ENCODE results near the gene ITPKB.

The ITPKB gene

GRCh38 chr1:226702957-226703831 is 35.9 kb downstream of the ITPKB start:
- DNase-seq = no peak

GRCh38 chr1:226702318-226702956 is 36.6 kb downstream of the ITPKB start:
- no peak for DNase-seq

GRCh38 chr1:226700861-226701260 is 38.2 kb downstream of the ITPKB start:
- no peak for DNase-seq

- no peak for DNase-seq
These were observed 39.9 kb downstream of the ITPKB start for GRCh38 chr1:226699166-226699565.

- no peak for DNase-seq
These were observed 40.4 kb downstream of the ITPKB start for GRCh38 chr1:226698659-226699058.

- DNase-seq = no peak
These were observed 41.0 kb downstream of the ITPKB start for GRCh38 chr1:226697929-226698544.

- DNase-seq = no peak
These were observed 41.7 kb downstream of the ITPKB start for GRCh38 chr1:226697151-226697928.

- no peak for DNase-seq
These were observed 42.5 kb downstream of the ITPKB start for GRCh38 chr1:226696547-226696946.

- DNase-seq = no peak
These were observed 43.7 kb downstream of the ITPKB start for GRCh38 chr1:226695335-226695900.

GRCh38 chr1:226692823-226693222 is 46.3 kb downstream of the ITPKB start:
- no peak for DNase-seq

GRCh38 chr1:226692051-226692792 is 46.9 kb downstream of the ITPKB start:
- no peak for DNase-seq

- no peak for DNase-seq
These were observed 47.8 kb downstream of the ITPKB start for GRCh38 chr1:226691247-226691646.

- no peak for DNase-seq
These were observed 48.6 kb downstream of the ITPKB start for GRCh38 chr1:226690460-226690982.

- no peak for DNase-seq
These were observed 50.3 kb downstream of the ITPKB start for GRCh38 chr1:226688808-226689207.

GRCh38 chr1:226688056-226688748 is 50.9 kb downstream of the ITPKB start:
- DNase-seq = no peak

GRCh38 chr1:226687426-226687825 is 51.7 kb downstream of the ITPKB start:
- no peak for DNase-seq

- no peak for DNase-seq
These were observed 52.3 kb downstream of the ITPKB start for GRCh38 chr1:226686440-226687425.

GRCh38 chr1:226685196-226685820 is 53.8 kb downstream of the ITPKB start:
- no peak for DNase-seq

- DNase-seq = no peak
These were observed 55.1 kb downstream of the ITPKB start for GRCh38 chr1:226684026-226684425.

Data from SIG-M5 (cell line).